AG04450 (cell line): ENCODE measurements around the gene LFNG. TPM values are rescaled to one million over a fixed set of nuclear protein-coding genes. Genes with fewer than 3 reads are reported as not detected.

Experiments used
- CTCF ChIA-PET: fragments of 300-600, 350-600 bp; formaldehyde crosslinking; extraction: SDS; loops from one replicate; lab custom pipeline; 2022; ENCODE audit warnings: antibody characterized with exemption, inconsistent platforms; lab: Charles Lee
- POLR2A ChIA-PET: fragments of 350-600 bp; formaldehyde crosslinking; extraction: SDS; loops from one replicate; lab custom pipeline; 2021; ENCODE audit warnings: antibody characterized with exemption, inconsistent platforms; lab: Yijun Ruan, JAX
- DNase-seq: peaks from one replicate; pipeline ENCODE4 v3.0.0-alpha.2; 2011; ENCODE audit warnings: low read depth, low spot score
- H3K27ac ChIP-seq: one replicate; pipeline ENCODE4 v1.5.1; 2012; ENCODE audit warnings: low read depth, low read length, control low read depth
- H3K27me3 ChIP-seq: one replicate; pipeline ENCODE4 v1.6.0; 2012; ENCODE audit warnings: low read length; ENCODE audit not compliant: control insufficient read depth, insufficient read depth
- H3K4me3 ChIP-seq: 2 replicates; pipeline ENCODE4 v1.5.1; 2011; ENCODE audit warnings: mild to moderate bottlenecking, low read depth, low read length, control low read depth
- H3K9me3 ChIP-seq: 2 replicates; pipeline ENCODE4 v1.5.1; 2012; ENCODE audit warnings: low read length; ENCODE audit not compliant: control insufficient read depth, insufficient read depth
- polyA plus RNA-seq: library from polyadenylated mRNA; depleted of rRNA; stranded (reverse); fragments of >200 nt; gene quantifications from 2 replicates; pipeline ENCODE4 v1.2.3, GENCODE V29; 2011
- TF ChIP-seq, protein P1 (sequence below): IDR thresholded peaks from 2 replicates; pipeline ENCODE4 v1.5.1; 2011; ENCODE audit warnings: low read depth, low read length, control low read depth, inconsistent platforms

LFNG gene
- polyA plus RNA-seq, 1 experiment: 1.6 TPM

DNA sequence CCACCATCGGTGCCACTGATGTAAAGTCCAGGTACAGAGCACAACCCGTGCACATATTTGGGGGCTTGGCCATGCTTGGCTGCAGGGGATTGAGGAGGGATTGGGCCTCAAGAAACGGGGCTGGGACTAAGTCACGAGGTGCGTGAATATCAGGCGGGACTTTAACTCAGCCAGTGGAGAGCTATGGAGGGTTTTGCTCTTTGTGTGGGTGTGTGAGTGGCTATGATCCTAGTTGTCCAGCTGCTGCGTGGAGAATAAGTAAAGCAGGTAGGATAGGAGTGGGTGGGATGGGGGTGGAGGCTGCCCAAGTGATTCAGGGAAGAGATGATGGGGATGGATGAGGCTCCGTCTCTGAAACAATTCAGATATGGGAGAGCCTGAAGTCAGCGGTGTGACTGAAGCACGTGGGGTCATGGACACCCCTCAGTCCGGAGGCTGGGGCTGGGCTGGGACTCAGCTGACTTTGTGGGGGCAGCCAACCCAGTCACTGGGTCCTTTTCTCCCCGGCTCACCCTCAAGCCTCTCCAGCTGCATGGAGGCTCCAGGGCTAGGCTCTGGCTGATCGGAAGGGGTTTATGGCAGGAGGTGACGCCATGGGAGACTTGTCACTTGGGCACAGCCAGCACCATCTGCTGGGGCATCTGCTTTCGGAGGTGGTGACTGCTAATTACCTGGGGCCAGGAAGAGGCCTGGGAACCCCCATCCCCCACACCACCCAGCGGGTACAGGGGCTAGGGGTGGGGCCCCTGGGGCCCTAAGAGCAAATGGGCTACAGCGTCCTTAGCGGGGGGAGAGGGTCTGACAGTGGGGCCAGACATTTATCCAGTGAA is 1.7 kb upstream of the LFNG start:
- ChIA-PET POLR2A (interaction anchor here (1.1 to 1.3 kb wide), 2 partner anchors 20 to 41 kb away, joined by 3 to 4 read pairs; no protein-coding TSS in a partner anchor), CTCF (interaction anchor here (1.5 kb wide), 1 partner anchor 49 kb away, joined by 5 read pairs; no protein-coding TSS in a partner anchor)
- Histone ChIP-seq H3K27ac (peak overlapping the region; percentile 57), H3K9me3 (peaks cover 7% of the 10 kb centered on the region; the same call in 1 of the 2 replicates), H3K4me3 (0 out of 2 replicates have a peak overlapping the region, but pooled peaks have one; percentile 2), H3K27me3 (no peaks in the 10 kb centered on the region)
- DNase-seq: no peak
- TF ChIP-seq, protein P1, sequence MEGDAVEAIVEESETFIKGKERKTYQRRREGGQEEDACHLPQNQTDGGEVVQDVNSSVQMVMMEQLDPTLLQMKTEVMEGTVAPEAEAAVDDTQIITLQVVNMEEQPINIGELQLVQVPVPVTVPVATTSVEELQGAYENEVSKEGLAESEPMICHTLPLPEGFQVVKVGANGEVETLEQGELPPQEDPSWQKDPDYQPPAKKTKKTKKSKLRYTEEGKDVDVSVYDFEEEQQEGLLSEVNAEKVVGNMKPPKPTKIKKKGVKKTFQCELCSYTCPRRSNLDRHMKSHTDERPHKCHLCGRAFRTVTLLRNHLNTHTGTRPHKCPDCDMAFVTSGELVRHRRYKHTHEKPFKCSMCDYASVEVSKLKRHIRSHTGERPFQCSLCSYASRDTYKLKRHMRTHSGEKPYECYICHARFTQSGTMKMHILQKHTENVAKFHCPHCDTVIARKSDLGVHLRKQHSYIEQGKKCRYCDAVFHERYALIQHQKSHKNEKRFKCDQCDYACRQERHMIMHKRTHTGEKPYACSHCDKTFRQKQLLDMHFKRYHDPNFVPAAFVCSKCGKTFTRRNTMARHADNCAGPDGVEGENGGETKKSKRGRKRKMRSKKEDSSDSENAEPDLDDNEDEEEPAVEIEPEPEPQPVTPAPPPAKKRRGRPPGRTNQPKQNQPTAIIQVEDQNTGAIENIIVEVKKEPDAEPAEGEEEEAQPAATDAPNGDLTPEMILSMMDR: no peak

DNA sequence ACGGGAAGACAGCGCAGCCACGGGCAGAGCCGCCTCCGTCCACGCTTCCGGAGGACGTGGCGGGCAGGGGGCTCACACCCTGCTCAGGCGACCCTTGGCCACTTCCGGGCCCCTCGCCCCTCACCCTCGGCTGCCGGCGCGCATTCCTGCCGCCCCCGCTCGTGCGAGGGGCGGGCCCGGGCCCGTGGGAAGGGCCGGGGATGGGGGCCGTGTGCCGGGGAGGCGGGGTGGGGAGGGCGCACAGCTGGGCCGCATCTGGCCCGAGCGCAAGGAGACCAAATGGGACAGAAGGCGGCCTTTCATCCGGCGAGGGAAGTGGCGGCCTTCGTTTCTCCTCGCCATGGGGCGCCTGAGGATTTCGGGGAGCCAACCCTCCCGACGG is 846 bp upstream of the LFNG start:
- Histone ChIP-seq H3K27ac (no peak overlapping the region), H3K9me3 (peaks cover 7% of the 10 kb centered on the region; the same call in 1 of the 2 replicates), H3K27me3 (no peaks in the 10 kb centered on the region), H3K4me3 (peak overlapping the region; percentile 53)
- TF ChIP-seq, protein P1: no peak
- ChIA-PET POLR2A (interaction anchor here (0.9 kb wide), 1 partner anchor 21 kb away, joined by 4 read pairs; no protein-coding TSS in a partner anchor), CTCF (no interaction called here)
- no peak for DNase-seq

DNA sequence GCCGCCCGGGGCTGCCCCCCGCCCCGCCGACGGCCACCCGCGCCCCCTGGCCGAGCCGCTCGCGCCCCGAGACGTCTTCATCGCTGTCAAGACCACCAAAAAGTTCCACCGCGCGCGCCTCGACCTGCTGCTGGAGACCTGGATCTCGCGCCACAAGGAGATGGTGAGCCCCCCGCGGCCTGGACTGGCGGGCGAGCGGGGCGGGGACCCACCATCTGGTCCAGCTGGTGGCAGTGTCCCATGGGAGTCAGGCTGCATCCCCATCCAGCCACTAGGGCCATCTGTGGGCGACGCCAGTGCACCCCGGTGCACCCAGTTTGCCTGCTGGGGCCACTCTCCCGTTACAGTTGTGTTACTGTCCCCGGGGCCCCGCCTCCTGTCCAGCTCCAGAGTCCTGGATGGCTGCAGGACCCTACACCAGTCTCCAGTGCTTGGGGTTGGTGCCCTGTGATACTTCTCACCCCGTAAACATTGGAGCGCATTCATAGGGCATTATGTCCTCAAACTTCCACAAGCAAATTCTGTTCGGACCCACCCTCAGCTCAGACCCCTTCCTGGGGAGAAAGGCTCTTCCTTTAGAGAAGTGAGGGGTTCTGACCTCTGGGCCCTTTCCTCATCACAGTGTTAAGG is 672 bp downstream of the LFNG start:
- Histone ChIP-seq H3K27ac (no peak overlapping the region), H3K4me3 (peak overlapping the region; percentile 58), H3K27me3 (no peaks in the 10 kb centered on the region), H3K9me3 (peaks cover 6% of the 10 kb centered on the region; the same call in 1 of the 2 replicates)
- TF ChIP-seq, protein P1: peak; percentile 4; the same call in 1 of the 2 replicates
- POLR2A ChIA-PET: interaction anchor here (0.5 to 0.7 kb wide), 2 partner anchors 36 to 92 kb away, joined by 3 to 4 read pairs; no protein-coding TSS in a partner anchor
- no peak for DNase-seq
- CTCF ChIA-PET: interaction anchor here (1.3 kb wide), 1 partner anchor 41 kb away, joined by 3 read pairs; no protein-coding TSS in a partner anchor

DNA sequence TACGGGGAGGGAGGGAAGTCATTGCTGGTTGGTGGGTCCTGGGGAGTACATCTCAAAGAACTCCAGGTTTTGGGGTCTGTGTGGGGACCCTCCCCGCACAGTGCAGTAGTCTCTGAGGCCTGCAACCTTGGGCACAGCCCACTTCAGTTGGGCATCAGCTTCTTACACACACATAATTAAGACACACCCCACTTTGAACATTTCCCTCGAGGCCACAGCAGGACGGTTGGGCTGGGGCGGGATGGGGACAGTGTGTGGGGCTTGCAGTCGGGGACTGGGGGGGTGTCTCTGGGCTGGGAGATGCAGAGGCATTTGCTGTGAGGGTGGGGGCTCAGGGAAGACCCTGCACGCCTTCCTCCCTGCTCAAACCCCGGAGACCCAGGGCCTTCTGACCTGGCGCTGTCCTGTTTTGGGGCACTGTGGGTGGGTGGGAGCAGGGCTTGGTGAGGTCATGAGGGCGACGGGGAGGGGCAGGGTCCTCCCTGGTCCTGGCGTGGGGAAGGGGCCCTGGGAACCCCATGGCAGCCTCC is 1.3 kb downstream of the LFNG start:
- no peak overlapping the region for H3K27ac ChIP-seq
- POLR2A ChIA-PET: interaction anchor here (0.7 kb wide), 1 partner anchor 92 kb away, joined by 4 read pairs; no protein-coding TSS in a partner anchor
- peak overlapping the region; percentile 58 for H3K4me3 ChIP-seq
- TF ChIP-seq, protein P1: no peak
- H3K9me3 ChIP-seq: peaks cover under 1% of the 10 kb centered on the region; the same call in 1 of the 2 replicates
- CTCF ChIA-PET: interaction anchor here (1.3 kb wide), 1 partner anchor 42 kb away, joined by 3 read pairs; no protein-coding TSS in a partner anchor
- DNase-seq: no peak
- no peaks in the 10 kb centered on the region for H3K27me3 ChIP-seq
